Panc1 (cell line): ENCODE results near the gene BORCS8. TPM values are rescaled to one million over a fixed set of nuclear protein-coding genes. Genes with fewer than 3 reads are reported as not detected.

Source experiments
- ATAC-seq: fragments of 200-7000 bp; cut with Tn5 transposase; 2 replicates; pipeline ENCODE4 v1.9.1; 2020; ENCODE audit warnings: mild to moderate bottlenecking, moderate library complexity
- BruUV-seq: library from RNA; stranded (reverse); fragments of 400-500 nt; replicated peaks from 2 replicates; lab custom pipeline; 2021; lab: Mats Ljungman, UMichigan
- CTCF ChIA-PET: fragments of 300-600 bp; sonication (Branson Sonifier 250); formaldehyde crosslinking; loops from one replicate; lab custom pipeline; 2022; ENCODE audit warnings: antibody characterized with exemption; lab: Charles Lee
- POLR2A ChIA-PET: fragments of 300-600 bp; sonication (Branson Sonifier 250); formaldehyde crosslinking; loops from one replicate; lab custom pipeline; 2022; ENCODE audit warnings: antibody characterized with exemption; lab: Charles Lee
- DNase-seq: peaks from one replicate; pipeline ENCODE4 v3.0.0-alpha.2; 2010; ENCODE audit warnings: low read depth, low spot score
- H3K27ac ChIP-seq: 2 replicates; pipeline ENCODE4 v1.5.1; 2011; ENCODE audit warnings: mild to moderate bottlenecking, low read length, inconsistent platforms
- H3K27me3 ChIP-seq: fragments of 200-500 bp; sonication (Bioruptor generic); 2 replicates; pipeline ENCODE4 v1.6.0; 2014; ENCODE audit warnings: low read length, inconsistent platforms; ENCODE audit not compliant: control insufficient read depth, insufficient read depth
- H3K36me3 ChIP-seq: fragments of 200-500 bp; sonication (Bioruptor generic); 2 replicates; pipeline ENCODE4 v1.5.1; 2014; ENCODE audit warnings: inconsistent platforms, mild to moderate bottlenecking, low read length, moderate library complexity; ENCODE audit not compliant: control insufficient read depth, insufficient read depth
- H3K4me1 ChIP-seq: 2 replicates; pipeline ENCODE4 v1.5.1; 2011; ENCODE audit warnings: inconsistent platforms, mild to moderate bottlenecking, low read length, moderate library complexity; ENCODE audit not compliant: control insufficient read depth, insufficient read depth
- H3K4me3 ChIP-seq, 2 experiments: 2 replicates each; pipeline ENCODE4 v1.5.1; 2011 to 2012; ENCODE audit warnings: low read depth in 2 of 2, low read length in 2 of 2, mild to moderate bottlenecking in 2 of 2, inconsistent platforms in 1 of 2, moderate library complexity in 1 of 2
- H3K9me3 ChIP-seq: fragments of 200-500 bp; sonication (Bioruptor generic); 2 replicates; pipeline ENCODE4 v1.5.1; 2014; ENCODE audit warnings: low read depth, mild to moderate bottlenecking, inconsistent platforms, low read length, moderate library complexity; ENCODE audit not compliant: control insufficient read depth, insufficient read depth
- CTCF ChIP-seq: fragments of 450-650 bp; IDR thresholded peaks from 2 replicates; pipeline ENCODE4 v1.5.1; 2017; ENCODE audit warnings: mild to moderate bottlenecking
- POLR2AphosphoS5 ChIP-seq: IDR thresholded peaks from 2 replicates; pipeline ENCODE4 v1.6.1; 2012; ENCODE audit warnings: mild to moderate bottlenecking, low read depth, low read length, moderate library complexity
- SIN3A ChIP-seq: IDR thresholded peaks from 2 replicates; pipeline ENCODE4 v1.6.1; 2012; ENCODE audit warnings: low read depth, mild to moderate bottlenecking, low read length, moderate library complexity, borderline replicate concordance; ENCODE audit not compliant: insufficient read depth
- TCF7L2 ChIP-seq: IDR thresholded peaks from 2 replicates; pipeline ENCODE4 v1.6.1; 2011; ENCODE audit warnings: mild to moderate bottlenecking, low read depth, low read length, inconsistent platforms
- in situ Hi-C: cut with HindIII; loops from 2 replicates; pipeline ENCODE4 v1.10.0; 2016; ENCODE audit warnings: low sequenced_read_pairs, low pct_unique_long_range_greater_than_20kb
- intact Hi-C: fragments of 100-400 bp; cut with micrococcal nuclease; formaldehyde crosslinking; loops from one replicate; pipeline ENCODE4 v1.10.0; 2022; ENCODE audit not compliant: unreplicated experiment
- total RNA-seq: library from RNA; stranded (reverse); gene quantifications from one replicate; pipeline ENCODE4 v1.2.1, GENCODE V29; 2021; ENCODE audit not compliant: unreplicated experiment
- TF ChIP-seq, protein P1 (sequence below), 2 experiments: IDR thresholded peaks; 2 replicates each; pipeline ENCODE4 v1.6.1; 2011 to 2012; ENCODE audit warnings: low read depth in 2 of 2, control low read depth in 1 of 2, low read length in 1 of 2, mild to moderate bottlenecking in 1 of 2, moderate library complexity in 1 of 2; ENCODE audit not compliant: insufficient read depth in 1 of 2

The BORCS8 gene
- total RNA-seq, 1 experiment from 2014 or later, result 37.8 TPM

GRCh38 chr19:19224852-19225494, 33.0 kb upstream of the BORCS8 start:
- peak; percentile 92 for ATAC-seq
- H3K4me1 ChIP-seq, result peaks cover 4% of the 10 kb centered on the region; the same call in 1 of the 2 replicates
- intact Hi-C loops (no loop called here), in situ Hi-C loops (no loop called here)
- no peak for DNase-seq
- ChIA-PET CTCF (no interaction called here), POLR2A (interaction anchor here (0.7 kb wide), 1 partner anchor 99 kb away, joined by 4 read pairs; no protein-coding TSS in a partner anchor)
- H3K9me3 ChIP-seq, result no peaks in the 10 kb centered on the region
- BruUV-seq, result no TSS peak
- no peaks in the 10 kb centered on the region for H3K27me3 ChIP-seq
- H3K27ac ChIP-seq, result no peak overlapping the region
- no peaks in the 10 kb centered on the region for H3K36me3 ChIP-seq
- TF ChIP-seq TCF7L2 (no peak), POLR2AphosphoS5 (no peak), CTCF (peak; percentile 89), SIN3A (no peak)
- TF ChIP-seq, protein P1, sequence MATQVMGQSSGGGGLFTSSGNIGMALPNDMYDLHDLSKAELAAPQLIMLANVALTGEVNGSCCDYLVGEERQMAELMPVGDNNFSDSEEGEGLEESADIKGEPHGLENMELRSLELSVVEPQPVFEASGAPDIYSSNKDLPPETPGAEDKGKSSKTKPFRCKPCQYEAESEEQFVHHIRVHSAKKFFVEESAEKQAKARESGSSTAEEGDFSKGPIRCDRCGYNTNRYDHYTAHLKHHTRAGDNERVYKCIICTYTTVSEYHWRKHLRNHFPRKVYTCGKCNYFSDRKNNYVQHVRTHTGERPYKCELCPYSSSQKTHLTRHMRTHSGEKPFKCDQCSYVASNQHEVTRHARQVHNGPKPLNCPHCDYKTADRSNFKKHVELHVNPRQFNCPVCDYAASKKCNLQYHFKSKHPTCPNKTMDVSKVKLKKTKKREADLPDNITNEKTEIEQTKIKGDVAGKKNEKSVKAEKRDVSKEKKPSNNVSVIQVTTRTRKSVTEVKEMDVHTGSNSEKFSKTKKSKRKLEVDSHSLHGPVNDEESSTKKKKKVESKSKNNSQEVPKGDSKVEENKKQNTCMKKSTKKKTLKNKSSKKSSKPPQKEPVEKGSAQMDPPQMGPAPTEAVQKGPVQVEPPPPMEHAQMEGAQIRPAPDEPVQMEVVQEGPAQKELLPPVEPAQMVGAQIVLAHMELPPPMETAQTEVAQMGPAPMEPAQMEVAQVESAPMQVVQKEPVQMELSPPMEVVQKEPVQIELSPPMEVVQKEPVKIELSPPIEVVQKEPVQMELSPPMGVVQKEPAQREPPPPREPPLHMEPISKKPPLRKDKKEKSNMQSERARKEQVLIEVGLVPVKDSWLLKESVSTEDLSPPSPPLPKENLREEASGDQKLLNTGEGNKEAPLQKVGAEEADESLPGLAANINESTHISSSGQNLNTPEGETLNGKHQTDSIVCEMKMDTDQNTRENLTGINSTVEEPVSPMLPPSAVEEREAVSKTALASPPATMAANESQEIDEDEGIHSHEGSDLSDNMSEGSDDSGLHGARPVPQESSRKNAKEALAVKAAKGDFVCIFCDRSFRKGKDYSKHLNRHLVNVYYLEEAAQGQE (IDR thresholded peaks at IDR 0.05; ENCODE audit: insufficient read depth in 1 of 2, low read depth in 2 of 2, low read length in 1 of 2), result no peak
- H3K4me3 ChIP-seq, result peak overlapping the region; percentile 31 to 47

GRCh38 chr19:19224150-19224851, 32.3 kb upstream of the BORCS8 start:
- BruUV-seq, result no TSS peak
- intact Hi-C loops, result no loop called here
- ATAC-seq (peak; percentile 40), DNase-seq (no peak)
- Histone ChIP-seq H3K4me1 (peaks cover 4% of the 10 kb centered on the region; the same call in 1 of the 2 replicates), H3K4me3 (peak overlapping the region; percentile 31 to 47; a peak in 2 of 4 replicates), H3K36me3 (no peaks in the 10 kb centered on the region), H3K27ac (no peak overlapping the region), H3K27me3 (no peaks in the 10 kb centered on the region), H3K9me3 (no peaks in the 10 kb centered on the region)
- ChIA-PET POLR2A (interaction anchor here (0.6 kb wide), 1 partner anchor 23 kb away, joined by 3 read pairs; no protein-coding TSS in a partner anchor), CTCF (no interaction called here)
- in situ Hi-C loops, result no loop called here
- TF ChIP-seq CTCF, result no peak
- no peak for TF ChIP-seq SIN3A
- TF ChIP-seq, protein P1 (IDR thresholded peaks at IDR 0.05; ENCODE audit: insufficient read depth in 1 of 2, low read depth in 2 of 2, low read length in 1 of 2), result no peak
- no peak for TF ChIP-seq POLR2AphosphoS5
- no peak for TF ChIP-seq TCF7L2
